ENCODE data around the gene HINT2.

Gene HINT2

DNA sequence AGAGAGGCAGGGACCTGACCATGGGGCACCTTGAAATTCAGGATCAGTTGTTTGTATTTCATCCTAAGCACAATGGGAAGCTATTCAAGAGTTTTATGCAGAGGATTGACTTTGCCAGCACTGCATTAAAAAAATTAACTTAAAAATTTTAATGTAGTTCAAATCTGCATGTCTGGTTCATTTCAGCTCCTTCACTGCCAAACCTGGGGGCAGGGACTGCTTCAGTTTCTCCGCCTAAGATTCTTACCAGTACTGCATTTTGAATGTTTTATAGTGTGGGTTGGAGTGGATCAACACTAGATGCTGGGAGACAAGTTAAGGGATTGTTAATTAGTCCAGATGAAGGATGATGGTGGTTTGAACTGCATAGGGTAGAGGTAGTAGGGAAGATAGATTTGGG is 45.1 kb downstream of the HINT2 start:
- Histone ChIP-seq H3K9me3 (ENCODE audit: control insufficient read depth, low read length) (no peaks in the 10 kb centered on the region), H3K23ac (ENCODE audit: low read length in 2 of 2) (no peak overlapping the region), H3K4me2 (ENCODE audit: low read length, poor library complexity, severe bottlenecking) (no peak overlapping the region), H2AK5ac (ENCODE audit: low read length, severe bottlenecking) (no peak overlapping the region), H3K27me3 (ENCODE audit: control insufficient read depth in 1 of 2, insufficient read depth in 1 of 2, low read length in 2 of 2) (no peaks in the 10 kb centered on the region), H2AFZ (ENCODE audit: low read depth, low read length) (no peak overlapping the region), H3K36me3 (ENCODE audit: control insufficient read depth in 1 of 2, insufficient read depth in 2 of 2, low read depth in 1 of 2, low read length in 2 of 2) (peaks cover 0 to 3% of the 10 kb centered on the region in 2 experiments), H2BK15ac (ENCODE audit: low read depth, poor library complexity, severe bottlenecking) (no peak overlapping the region), H3K4ac (ENCODE audit: low read depth in 1 of 2, low read length in 2 of 2) (no peak overlapping the region), H3K79me1 (replicated peaks; ENCODE audit: low read length, poor library complexity, severe bottlenecking) (peaks cover 15% of the 10 kb centered on the region), H2BK120ac (ENCODE audit: low read depth, low read length) (no peak overlapping the region), H3K9ac (ENCODE audit: low read length) (no peak overlapping the region), H3K27ac (ENCODE audit: low read length, poor library complexity, severe bottlenecking) (no peak overlapping the region), H2BK12ac (ENCODE audit: low read length in 2 of 2) (no peak overlapping the region), H2BK5ac (ENCODE audit: low read depth, low read length, poor library complexity, severe bottlenecking) (no peak overlapping the region), H3K14ac (ENCODE audit: low read length in 2 of 2) (no peak overlapping the region), H4K8ac (ENCODE audit: low read length) (no peak overlapping the region), H3K18ac (ENCODE audit: low read depth in 1 of 2, low read length in 2 of 2) (no peak overlapping the region), H4K91ac (ENCODE audit: low read length) (no peak overlapping the region), H3K4me3 (ENCODE audit: insufficient read depth in 1 of 2, low read depth in 1 of 2, low read length in 2 of 2) (no peak overlapping the region), H3K4me1 (ENCODE audit: control insufficient read depth, insufficient read depth, low read depth, low read length) (peaks cover 2% of the 10 kb centered on the region)
- DNase-seq: no peak
- WGBS: 97% methylated on average over 1 of the region's 1 CpG

DNA sequence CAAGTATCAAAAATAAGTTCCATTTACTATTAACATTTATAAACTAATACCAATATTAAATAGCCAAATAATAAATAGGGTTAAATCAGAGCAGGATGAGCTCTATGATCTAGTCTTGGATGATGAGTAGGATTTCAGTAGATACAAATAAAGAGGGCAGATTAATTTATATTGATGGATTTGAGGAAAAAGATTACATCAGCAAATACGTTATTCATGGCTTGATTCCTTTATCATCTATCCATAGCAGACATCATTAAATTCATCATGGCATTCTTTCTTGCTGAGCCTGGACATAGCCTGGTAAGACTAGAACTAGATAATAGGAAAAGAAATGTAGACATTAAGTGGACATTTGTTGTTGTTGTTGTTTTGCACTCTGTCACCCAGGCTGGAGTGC is 47.4 kb downstream of the HINT2 start:
- Histone ChIP-seq H2AK5ac (ENCODE audit: low read length, severe bottlenecking) (no peak overlapping the region), H3K27ac (ENCODE audit: low read length, poor library complexity, severe bottlenecking) (no peak overlapping the region), H3K4me2 (ENCODE audit: low read length, poor library complexity, severe bottlenecking) (no peak overlapping the region), H3K4ac (ENCODE audit: low read depth in 1 of 2, low read length in 2 of 2) (no peak overlapping the region), H3K79me1 (replicated peaks; ENCODE audit: low read length, poor library complexity, severe bottlenecking) (peaks cover 12% of the 10 kb centered on the region), H3K4me3 (ENCODE audit: insufficient read depth in 1 of 2, low read depth in 1 of 2, low read length in 2 of 2) (no peak overlapping the region), H3K23ac (ENCODE audit: low read length in 2 of 2) (no peak overlapping the region), H2BK5ac (ENCODE audit: low read depth, low read length, poor library complexity, severe bottlenecking) (no peak overlapping the region), H3K27me3 (ENCODE audit: control insufficient read depth in 1 of 2, insufficient read depth in 1 of 2, low read length in 2 of 2) (no peaks in the 10 kb centered on the region), H2BK120ac (ENCODE audit: low read depth, low read length) (no peak overlapping the region), H3K36me3 (ENCODE audit: control insufficient read depth in 1 of 2, insufficient read depth in 2 of 2, low read depth in 1 of 2, low read length in 2 of 2) (peaks cover 0 to 3% of the 10 kb centered on the region in 2 experiments), H4K91ac (ENCODE audit: low read length) (no peak overlapping the region), H2AFZ (ENCODE audit: low read depth, low read length) (no peak overlapping the region), H4K8ac (ENCODE audit: low read length) (no peak overlapping the region), H2BK12ac (ENCODE audit: low read length in 2 of 2) (no peak overlapping the region), H2BK15ac (ENCODE audit: low read depth, poor library complexity, severe bottlenecking) (no peak overlapping the region), H3K4me1 (ENCODE audit: control insufficient read depth, insufficient read depth, low read depth, low read length) (no peaks in the 10 kb centered on the region), H3K9me3 (ENCODE audit: control insufficient read depth, low read length) (no peaks in the 10 kb centered on the region), H3K14ac (ENCODE audit: low read length in 2 of 2) (no peak overlapping the region), H3K18ac (ENCODE audit: low read depth in 1 of 2, low read length in 2 of 2) (no peak overlapping the region), H3K9ac (ENCODE audit: low read length) (no peak overlapping the region)
- no peak for DNase-seq
- no CpG with 5 or more reads among the region's 1 CpG for WGBS

DNA sequence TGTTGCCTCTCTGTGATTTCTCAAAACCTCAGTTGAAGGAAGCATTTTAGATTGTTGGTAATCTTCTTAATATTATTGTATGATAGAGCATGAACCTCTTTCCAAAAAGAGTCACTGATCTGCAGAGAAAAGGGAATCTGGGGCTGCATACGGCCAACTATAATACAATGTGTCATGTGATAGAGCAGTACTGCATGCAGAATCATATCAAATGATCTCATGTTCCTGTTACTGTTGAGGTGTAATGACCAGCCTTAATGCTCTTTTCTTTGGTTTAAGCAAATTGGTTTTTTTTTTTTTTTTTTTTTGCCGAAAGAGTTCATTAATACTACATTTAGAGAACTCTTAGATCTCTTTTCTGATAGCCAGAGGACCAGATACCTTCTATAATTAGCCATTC is 47.8 kb downstream of the HINT2 start:
- Histone ChIP-seq H3K4me1 (ENCODE audit: control insufficient read depth, insufficient read depth, low read depth, low read length) (no peaks in the 10 kb centered on the region), H3K9ac (ENCODE audit: low read length) (no peak overlapping the region), H3K36me3 (ENCODE audit: control insufficient read depth in 1 of 2, insufficient read depth in 2 of 2, low read depth in 1 of 2, low read length in 2 of 2) (peaks cover 0 to 3% of the 10 kb centered on the region in 2 experiments), H3K14ac (ENCODE audit: low read length in 2 of 2) (no peak overlapping the region), H2BK15ac (ENCODE audit: low read depth, poor library complexity, severe bottlenecking) (no peak overlapping the region), H4K8ac (ENCODE audit: low read length) (no peak overlapping the region), H3K27ac (ENCODE audit: low read length, poor library complexity, severe bottlenecking) (no peak overlapping the region), H3K27me3 (ENCODE audit: control insufficient read depth in 1 of 2, insufficient read depth in 1 of 2, low read length in 2 of 2) (no peaks in the 10 kb centered on the region), H3K4ac (ENCODE audit: low read depth in 1 of 2, low read length in 2 of 2) (no peak overlapping the region), H2BK12ac (ENCODE audit: low read length in 2 of 2) (no peak overlapping the region), H2BK120ac (ENCODE audit: low read depth, low read length) (no peak overlapping the region), H4K91ac (ENCODE audit: low read length) (no peak overlapping the region), H2AK5ac (ENCODE audit: low read length, severe bottlenecking) (no peak overlapping the region), H3K4me2 (ENCODE audit: low read length, poor library complexity, severe bottlenecking) (no peak overlapping the region), H3K79me1 (replicated peaks; ENCODE audit: low read length, poor library complexity, severe bottlenecking) (peaks cover 15% of the 10 kb centered on the region), H2AFZ (ENCODE audit: low read depth, low read length) (no peak overlapping the region), H3K4me3 (ENCODE audit: insufficient read depth in 1 of 2, low read depth in 1 of 2, low read length in 2 of 2) (no peak overlapping the region), H3K23ac (ENCODE audit: low read length in 2 of 2) (no peak overlapping the region), H3K18ac (ENCODE audit: low read depth in 1 of 2, low read length in 2 of 2) (no peak overlapping the region), H2BK5ac (ENCODE audit: low read depth, low read length, poor library complexity, severe bottlenecking) (no peak overlapping the region), H3K9me3 (ENCODE audit: control insufficient read depth, low read length) (no peaks in the 10 kb centered on the region)
- WGBS: 100% methylated on average over 1 of the region's 2 CpGs
- DNase-seq: no peak

DNA sequence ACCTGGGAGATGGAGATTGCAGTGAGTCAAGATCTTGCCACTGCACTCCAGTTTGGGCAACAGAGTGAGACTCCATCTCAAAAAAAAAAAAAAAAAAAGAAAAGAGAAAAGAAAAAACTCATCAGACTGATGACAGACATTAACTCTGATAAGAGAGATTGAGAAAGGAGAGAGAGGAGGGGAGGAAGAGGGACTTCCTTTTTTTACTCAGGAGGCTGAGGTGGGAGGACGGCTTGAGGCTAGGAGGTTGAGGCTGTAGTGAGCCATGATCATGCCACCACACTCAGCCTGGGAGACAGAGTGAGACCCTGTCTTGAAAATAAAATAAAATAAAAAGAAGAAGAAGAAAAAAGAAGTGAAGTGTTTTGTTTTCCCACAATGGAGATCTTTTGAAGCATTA is 51.0 kb downstream of the HINT2 start:
- Histone ChIP-seq H2AFZ (ENCODE audit: low read depth, low read length) (no peak overlapping the region), H2BK15ac (ENCODE audit: low read depth, poor library complexity, severe bottlenecking) (no peak overlapping the region), H2BK120ac (ENCODE audit: low read depth, low read length) (no peak overlapping the region), H4K91ac (ENCODE audit: low read length) (no peak overlapping the region), H2BK5ac (ENCODE audit: low read depth, low read length, poor library complexity, severe bottlenecking) (no peak overlapping the region), H2BK12ac (ENCODE audit: low read length in 2 of 2) (no peak overlapping the region), H3K36me3 (ENCODE audit: control insufficient read depth in 1 of 2, insufficient read depth in 2 of 2, low read depth in 1 of 2, low read length in 2 of 2) (peaks cover 0 to under 1% of the 10 kb centered on the region in 2 experiments), H3K14ac (ENCODE audit: low read length in 2 of 2) (no peak overlapping the region), H3K9me3 (ENCODE audit: control insufficient read depth, low read length) (no peaks in the 10 kb centered on the region), H3K27ac (ENCODE audit: low read length, poor library complexity, severe bottlenecking) (no peak overlapping the region), H3K4me2 (ENCODE audit: low read length, poor library complexity, severe bottlenecking) (no peak overlapping the region), H3K9ac (ENCODE audit: low read length) (no peak overlapping the region), H3K4me1 (ENCODE audit: control insufficient read depth, insufficient read depth, low read depth, low read length) (peaks cover 4% of the 10 kb centered on the region), H3K27me3 (ENCODE audit: control insufficient read depth in 1 of 2, insufficient read depth in 1 of 2, low read length in 2 of 2) (no peaks in the 10 kb centered on the region), H2AK5ac (ENCODE audit: low read length, severe bottlenecking) (no peak overlapping the region), H4K8ac (ENCODE audit: low read length) (no peak overlapping the region), H3K4ac (ENCODE audit: low read depth in 1 of 2, low read length in 2 of 2) (no peak overlapping the region), H3K23ac (ENCODE audit: low read length in 2 of 2) (no peak overlapping the region), H3K4me3 (ENCODE audit: insufficient read depth in 1 of 2, low read depth in 1 of 2, low read length in 2 of 2) (no peak overlapping the region), H3K18ac (ENCODE audit: low read depth in 1 of 2, low read length in 2 of 2) (no peak overlapping the region), H3K79me1 (replicated peaks; ENCODE audit: low read length, poor library complexity, severe bottlenecking) (peaks cover 15% of the 10 kb centered on the region)
- DNase-seq: no peak
- 92% methylated on average over 1 of the region's 1 CpG for WGBS

Data from mesenchymal stem cell (in vitro differentiated cells and primary cell).